ENCODE results near the gene ADPRHL1.

- TF ChIP-seq, protein P1, sequence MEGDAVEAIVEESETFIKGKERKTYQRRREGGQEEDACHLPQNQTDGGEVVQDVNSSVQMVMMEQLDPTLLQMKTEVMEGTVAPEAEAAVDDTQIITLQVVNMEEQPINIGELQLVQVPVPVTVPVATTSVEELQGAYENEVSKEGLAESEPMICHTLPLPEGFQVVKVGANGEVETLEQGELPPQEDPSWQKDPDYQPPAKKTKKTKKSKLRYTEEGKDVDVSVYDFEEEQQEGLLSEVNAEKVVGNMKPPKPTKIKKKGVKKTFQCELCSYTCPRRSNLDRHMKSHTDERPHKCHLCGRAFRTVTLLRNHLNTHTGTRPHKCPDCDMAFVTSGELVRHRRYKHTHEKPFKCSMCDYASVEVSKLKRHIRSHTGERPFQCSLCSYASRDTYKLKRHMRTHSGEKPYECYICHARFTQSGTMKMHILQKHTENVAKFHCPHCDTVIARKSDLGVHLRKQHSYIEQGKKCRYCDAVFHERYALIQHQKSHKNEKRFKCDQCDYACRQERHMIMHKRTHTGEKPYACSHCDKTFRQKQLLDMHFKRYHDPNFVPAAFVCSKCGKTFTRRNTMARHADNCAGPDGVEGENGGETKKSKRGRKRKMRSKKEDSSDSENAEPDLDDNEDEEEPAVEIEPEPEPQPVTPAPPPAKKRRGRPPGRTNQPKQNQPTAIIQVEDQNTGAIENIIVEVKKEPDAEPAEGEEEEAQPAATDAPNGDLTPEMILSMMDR (conservative IDR thresholded peaks at IDR 0.05 in 1 of 2, IDR thresholded peaks at IDR 0.05 in 1 of 2; ENCODE audit: low read depth in 1 of 2, low read length in 2 of 2) = no peak
- no peak for TF ChIP-seq EZH2 (IDR thresholded peaks at IDR 0.05; ENCODE audit: low read length, missing control alignments)
Observed at GRCh38 chr13:113373811-113374485, 79.3 kb downstream of the ADPRHL1 start.

Measured in fibroblast of lung (primary cell).